Tibial nerve (tissue), 4 donors: Measurements from ENCODE around the gene ATF4.

ENCODE experiments used
- CTCF ChIP-seq, 5 experiments: fragments of 200-600 bp in 3 of 5; fragments of 450-650 bp in 2 of 5; sonication (generic) in 3 of 5; IDR thresholded peaks; one replicate each; pipeline ENCODE4 v1.5.1; 2016 to 2019; ENCODE audit warnings: antibody characterized with exemption in 5 of 5, mild to moderate bottlenecking in 3 of 5, moderate library complexity in 2 of 5
- EP300 ChIP-seq, 2 donors: sonication (generic); formaldehyde crosslinking; IDR thresholded peaks; one replicate each; pipeline ENCODE4 v1.6.1; 2017; ENCODE audit warnings: antibody characterized with exemption in 2 of 2, mild to moderate bottlenecking in 1 of 2
- POLR2A ChIP-seq, 2 donors: fragments of 450-650 bp; IDR thresholded peaks; one replicate each; pipeline ENCODE4 v1.6.1; 2017; ENCODE audit warnings: antibody characterized with exemption in 2 of 2, mild to moderate bottlenecking in 2 of 2, moderate library complexity in 2 of 2

- TF ChIP-seq POLR2A (IDR thresholded peaks at IDR 0.05) (no peak), CTCF (IDR thresholded peaks at IDR 0.05) (peak in 2 of 5 experiments; percentile 32), EP300 (IDR thresholded peaks at IDR 0.05) (no peak)
These were observed 36.8 kb downstream of the ATF4 start for GRCh38 chr22:39556970-39557841.
